Aorta (tissue), 5 donors: ENCODE results near the gene CENPH. TPM values are rescaled to one million over a fixed set of nuclear protein-coding genes. Genes with fewer than 3 reads are reported as not detected.
"Not testable (repeated sequence)": the region's sequence is repeated elsewhere in the genome, so short reads cannot be mapped to it uniquely, and the experiment has no call there.

Experiments
- ATAC-seq: fragments of 200-7000 bp; cut with Tn5 transposase; one replicate; pipeline ENCODE4 v1.9.1; 2022; ENCODE audit warnings: moderate library complexity; ENCODE audit not compliant: low FRiP score
- DNase-seq, 2 donors: peaks; one replicate each; pipeline ENCODE4 v3.0.0-alpha.2; 2020
- H3K27ac ChIP-seq, 2 donors: one replicate each; pipeline ENCODE4 v1.5.1; 2013; ENCODE audit warnings: low read length in 2 of 2, mild to moderate bottlenecking in 2 of 2, moderate library complexity in 2 of 2, control low read depth in 1 of 2, inconsistent platforms in 1 of 2, low read depth in 1 of 2
- H3K27me3 ChIP-seq, 2 donors: one replicate each; pipeline ENCODE4 v1.6.1; 2013; ENCODE audit warnings: control low read depth in 1 of 2, low read length in 1 of 2, mild to moderate bottlenecking in 1 of 2, moderate library complexity in 1 of 2; ENCODE audit not compliant: insufficient read depth in 2 of 2, control insufficient read depth in 1 of 2
- H3K36me3 ChIP-seq, 2 donors: one replicate each; pipeline ENCODE4 v1.6.1; 2013; ENCODE audit warnings: control low read depth in 1 of 2, low read length in 1 of 2, mild to moderate bottlenecking in 1 of 2; ENCODE audit not compliant: insufficient read depth in 2 of 2, control insufficient read depth in 1 of 2
- H3K4me1 ChIP-seq, 2 donors: one replicate each; pipeline ENCODE4 v1.6.1; 2013; ENCODE audit warnings: low read length in 2 of 2, control low read depth in 1 of 2, mild to moderate bottlenecking in 1 of 2, moderate library complexity in 1 of 2; ENCODE audit not compliant: insufficient read depth in 2 of 2, control insufficient read depth in 1 of 2
- H3K4me3 ChIP-seq, 2 donors: one replicate each; pipeline ENCODE4 v1.5.1; 2013; ENCODE audit warnings: low read length in 2 of 2, control low read depth in 1 of 2, mild to moderate bottlenecking in 1 of 2
- H3K9me3 ChIP-seq: one replicate; pipeline ENCODE4 v1.6.1; 2013; ENCODE audit warnings: mild to moderate bottlenecking, low read length; ENCODE audit not compliant: control insufficient read depth
- WGBS, 2 donors: extraction: QIAGEN DNeasy Blood & Tissue Kit; methylation state at CpG; one replicate each; pipeline ENCODE4 v1.1.7; 2013; 5-methylcytosine and 5-hydroxymethylcytosine counted together
- intact Hi-C, 2 donors: fragments of 100-400 bp; cut with DNase I; formaldehyde crosslinking; loops; one replicate each; pipeline versions ENCODE4 v1.14.2 to v1.15.0; 2022
- polyA plus RNA-seq, 2 donors: library from polyadenylated mRNA; stranded (reverse); fragments of 200-250 nt; gene quantifications; one replicate each; pipeline ENCODE4 v1.2.3, GENCODE V29; 2013
- total RNA-seq, 2 donors: library from RNA; stranded (reverse); fragmentation: NEBNext Ultra II Directional; extraction: Animal tissue kit (Norgen Biotek cat#: 25700); gene quantifications; one replicate each; pipeline ENCODE4 v1.2.1, GENCODE V29; 2021
- donor health status: healthy with polysubstance abuse.
- donor health status: Bipolar disorder and iron deficiency.
- donor health status: DM: no; HTN: no; CAD: no.
- donor health status: DM: no; HTN: no; CAD: no.
- donor health status: DM: yes; HTN: yes; CAD: no.

CENPH gene
- total and polyA plus RNA-seq, 4 donors, result 0.38 to 3.3 (median 2.3) TPM

DNA sequence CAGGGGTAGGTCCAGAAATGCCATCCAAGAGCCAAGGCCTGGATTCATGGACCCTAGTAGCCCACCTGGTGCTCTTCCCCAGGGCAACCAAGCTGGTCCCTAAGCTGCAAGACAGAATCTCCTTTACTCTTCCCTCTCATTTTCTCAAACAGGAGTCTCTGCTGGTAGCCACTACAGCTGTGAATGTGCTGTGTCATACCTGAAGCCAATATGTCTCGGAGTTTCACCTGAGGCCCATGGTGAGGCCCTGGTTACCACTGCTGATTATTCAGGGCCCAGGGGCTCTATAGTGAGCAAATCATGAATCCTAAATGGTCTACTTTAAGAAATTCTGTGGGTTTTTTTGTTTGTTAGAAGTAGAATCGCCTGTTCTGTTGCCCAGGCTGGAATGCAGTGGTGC, 61.2 kb downstream of the CENPH start:
- no peak overlapping the region for H3K4me3 ChIP-seq
- no peaks in the 10 kb centered on the region for H3K9me3 ChIP-seq
- H3K36me3 ChIP-seq, result no peaks in the 10 kb centered on the region
- intact Hi-C loops, result no loop called here
- no peak overlapping the region for H3K27ac ChIP-seq
- no peaks in the 10 kb centered on the region for H3K4me1 ChIP-seq
- ATAC-seq (no peak), DNase-seq (no peak)
- H3K27me3 ChIP-seq, result no peaks in the 10 kb centered on the region
- WGBS, 2 donors, result 94 to 98% methylated on average over 2 of the region's 2 CpGs

DNA sequence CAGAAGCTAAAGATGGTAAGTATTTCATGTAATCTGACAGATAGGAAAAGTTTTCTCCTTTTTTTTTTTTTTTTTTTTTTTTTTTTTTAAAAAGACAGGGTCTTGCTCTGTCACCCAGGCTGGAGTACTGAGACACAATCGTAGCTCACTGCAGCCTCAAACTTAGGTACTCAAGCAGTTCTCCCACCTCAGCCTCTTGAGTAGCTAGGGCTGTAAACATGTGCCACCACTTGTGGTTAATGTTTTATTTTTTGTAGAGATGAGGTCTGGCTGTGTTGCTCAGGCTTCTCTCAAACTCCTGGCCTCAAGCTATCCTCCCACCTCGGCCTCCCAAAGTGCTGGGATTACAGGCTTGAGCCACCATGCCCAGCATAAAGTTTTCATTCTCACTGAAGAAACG, 63.1 kb downstream of the CENPH start:
- intact Hi-C loops, result no loop called here
- DNase-seq, result no peak
- H3K27me3 ChIP-seq, result no peaks in the 10 kb centered on the region
- 77 to 85% methylated on average over 3 of the region's 3 CpGs for WGBS, 2 donors
- no peak overlapping the region for H3K4me3 ChIP-seq
- ATAC-seq, result no peak
- no peaks in the 10 kb centered on the region for H3K9me3 ChIP-seq
- H3K27ac ChIP-seq, result no peak overlapping the region
- H3K4me1 ChIP-seq, result no peaks in the 10 kb centered on the region
- H3K36me3 ChIP-seq, result peaks cover 0 to 2% of the 10 kb centered on the region in 2 donors

DNA sequence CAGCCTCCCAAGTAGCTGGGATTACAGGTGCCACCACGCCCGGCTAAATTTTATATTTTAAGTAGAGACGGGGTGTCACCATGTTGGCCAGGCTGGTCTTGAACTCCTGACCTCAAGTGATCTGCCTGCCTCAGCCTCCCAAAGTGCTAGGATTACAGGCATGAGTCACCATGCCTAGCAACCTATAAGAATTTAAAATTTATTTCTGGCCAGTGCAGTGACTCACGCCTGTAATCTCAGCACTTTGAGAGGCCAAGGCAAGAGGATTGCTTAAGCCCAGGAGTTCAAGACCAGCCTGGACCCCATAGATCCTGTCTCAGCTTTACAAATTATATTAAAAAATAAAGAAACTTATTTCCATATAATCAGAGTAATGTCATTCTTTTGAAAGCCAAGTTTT, 66.6 kb downstream of the CENPH start:
- ATAC-seq, H3K4me3 ChIP-seq, intact Hi-C loops, H3K27ac ChIP-seq, H3K9me3 ChIP-seq, H3K4me1 ChIP-seq, H3K36me3 ChIP-seq, DNase-seq, H3K27me3 ChIP-seq: not testable (repeated sequence)
- 88% methylated on average over 4 of the region's 4 CpGs for WGBS, 2 donors

DNA sequence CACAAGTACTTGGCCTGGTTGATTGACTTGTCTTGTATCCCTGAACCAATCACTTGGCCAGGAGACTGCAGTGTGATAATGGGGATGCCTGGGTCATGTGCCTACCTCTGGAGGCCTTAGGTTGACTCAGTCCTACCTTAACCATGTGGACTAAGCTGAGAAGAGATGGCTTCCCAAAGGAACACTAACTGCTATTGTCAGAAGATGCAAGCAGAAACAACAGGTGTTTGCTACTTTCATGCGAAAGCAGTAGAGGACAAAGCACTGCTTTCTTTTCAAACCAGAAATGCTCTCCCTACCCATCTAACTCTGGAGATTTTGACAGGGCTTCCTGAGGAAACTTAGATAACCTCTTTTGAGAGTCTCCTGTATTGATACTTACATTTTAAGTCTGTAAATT, 68.2 kb downstream of the CENPH start:
- Histone ChIP-seq H3K4me1 (no peaks in the 10 kb centered on the region), H3K27ac (no peak overlapping the region), H3K27me3 (no peaks in the 10 kb centered on the region), H3K9me3 (no peaks in the 10 kb centered on the region), H3K4me3 (no peak overlapping the region), H3K36me3 (peaks cover 0 to 2% of the 10 kb centered on the region in 2 donors)
- no peak for DNase-seq
- WGBS, 2 donors, result 98 to 100% methylated on average over 1 of the region's 1 CpG
- ATAC-seq, result no peak
- intact Hi-C loops, result no loop called here

Other genes starting within 250 kb of the CENPH start
- 10 to 100 TPM; 42.8 to 43.9 TPM for gene SLC30A5, start 95.6 kb upstream of the CENPH start, total RNA-seq
- gene SLC30A5, start 95.6 kb upstream of the CENPH start, polyA plus RNA-seq, result 10 to 100 TPM; 23.5 to 30.1 TPM
- gene CCNB1, start 22.4 kb upstream of the CENPH start, total RNA-seq, result 1 to 10 TPM; 1.5 to 4.6 TPM
- 1 to 10 TPM; 1.6 to 2.0 TPM for gene CCNB1, start 22.4 kb upstream of the CENPH start, polyA plus RNA-seq
- gene CDK7, start 45.3 kb downstream of the CENPH start, total RNA-seq, result 10 to 100 TPM; 22.0 to 22.7 TPM
- gene CDK7, start 45.3 kb downstream of the CENPH start, polyA plus RNA-seq, result 10 to 100 TPM; 15.8 to 23.9 TPM
- gene CCDC125, start 143.2 kb downstream of the CENPH start, total RNA-seq, result 1 to 10 TPM; 5.7 to 6.9 TPM
- 1 to 10 TPM; 3.9 to 6.5 TPM for gene CCDC125, start 143.2 kb downstream of the CENPH start, polyA plus RNA-seq
- 10 to 100 TPM; 28.0 to 30.4 TPM for gene AK6, start 179.9 kb downstream of the CENPH start, total RNA-seq
- 10 to 100 TPM; 43.1 to 49.3 TPM for gene AK6, start 179.9 kb downstream of the CENPH start, polyA plus RNA-seq
- gene TAF9, start 179.9 kb downstream of the CENPH start, total RNA-seq, result 10 to 100 TPM; 28.6 to 33.6 TPM
- 10 to 100 TPM; 32.3 to 65.2 TPM for gene TAF9, start 179.9 kb downstream of the CENPH start, polyA plus RNA-seq
- gene RAD17, start 180.2 kb downstream of the CENPH start, total RNA-seq, result 10 to 100 TPM; 16.7 to 18.0 TPM
- gene RAD17, start 180.2 kb downstream of the CENPH start, polyA plus RNA-seq, result 10 to 100 TPM; 13.9 to 16.4 TPM
- gene MARVELD2, start 225.5 kb downstream of the CENPH start, total RNA-seq, result 1 to 10 TPM in 1 of 2 donors, under 1 TPM in 1; 0.97 to 1.1 TPM
- gene MARVELD2, start 225.5 kb downstream of the CENPH start, polyA plus RNA-seq, result 1 to 10 TPM in 1 of 2 donors, not detected in 1; 1.4 TPM